Natural killer cell (primary cell): ENCODE data around the gene MACROD2. TPM values are rescaled to one million over a fixed set of nuclear protein-coding genes. Genes with fewer than 3 reads are reported as not detected.

Source experiments
- ATAC-seq, 3 donors: fragments of 150-1000 bp in 2 of 3; fragments of 200-7000 bp in 1 of 3; cut with Tn5 transposase; 1 replicate in 1 of 3; 2 replicates in 2 of 3; pipeline ENCODE4 v1.10.0; 2021; ENCODE audit warnings: mild to moderate bottlenecking in 2 of 3, moderate library complexity in 2 of 3
- DNase-seq, 2 donors: peaks; one replicate each; pipeline versions ENCODE4 v3.0.0 to v3.0.0-alpha.2; 2013 to 2021; ENCODE audit warnings: mixed read lengths in 1 of 2
- H3K27ac ChIP-seq: one replicate; pipeline ENCODE4 v1.5.1; 2013; ENCODE audit warnings: mild to moderate bottlenecking, low read length
- H3K27me3 ChIP-seq: one replicate; pipeline ENCODE4 v1.6.1; 2013; ENCODE audit warnings: low read length; ENCODE audit not compliant: control insufficient read depth, insufficient read depth
- H3K36me3 ChIP-seq: one replicate; pipeline ENCODE4 v1.6.1; 2013; ENCODE audit warnings: low read length; ENCODE audit not compliant: control insufficient read depth, insufficient read depth
- H3K4me1 ChIP-seq: one replicate; pipeline ENCODE4 v1.6.1; 2013; ENCODE audit warnings: low read length; ENCODE audit not compliant: control insufficient read depth, insufficient read depth
- H3K4me3 ChIP-seq: one replicate; pipeline ENCODE4 v1.5.1; 2013; ENCODE audit warnings: low read length
- H3K9me3 ChIP-seq: one replicate; pipeline ENCODE4 v1.6.1; 2013; ENCODE audit warnings: low read length; ENCODE audit not compliant: control insufficient read depth, insufficient read depth
- H3K27ac Mint-ChIP-seq, 2 donors: one replicate each; pipeline ENCODE4 v1.8.0; 2022; ENCODE audit warnings: mild to moderate bottlenecking in 2 of 2, mixed read lengths in 2 of 2, moderate library complexity in 1 of 2
- H3K27me3 Mint-ChIP-seq, 2 donors: one replicate each; pipeline ENCODE4 v1.8.0; 2022; ENCODE audit warnings: low read depth in 2 of 2, mixed read lengths in 2 of 2
- H3K36me3 Mint-ChIP-seq: one replicate; pipeline ENCODE4 v1.8.0; 2022; ENCODE audit warnings: mixed read lengths
- H3K4me1 Mint-ChIP-seq, 2 donors: one replicate each; pipeline ENCODE4 v1.8.0; 2022; ENCODE audit warnings: mixed read lengths in 2 of 2
- H3K4me3 Mint-ChIP-seq: one replicate; pipeline ENCODE4 v1.8.0; 2022; ENCODE audit warnings: mild to moderate bottlenecking, moderate library complexity, mixed read lengths
- H3K9me3 Mint-ChIP-seq, 2 donors: one replicate each; pipeline ENCODE4 v1.8.0; 2022; ENCODE audit warnings: mixed read lengths in 2 of 2
- CTCF ChIP-seq: fragments of 200-600 bp; IDR thresholded peaks from one replicate; pipeline ENCODE4 v1.8.0; 2022; ENCODE audit warnings: antibody characterized with exemption
- WGBS: methylation state at CpG from one replicate; pipeline ENCODE4 v1.1.7; 2013; ENCODE audit warnings: missing lambda C conversion rate; ENCODE audit not compliant: insufficient coverage; 5-methylcytosine and 5-hydroxymethylcytosine counted together
- intact Hi-C: fragments of 100-400 bp; cut with micrococcal nuclease; formaldehyde crosslinking; loops from one replicate; pipeline ENCODE4 v1.14.2; 2022
- total RNA-seq, 4 donors: library from RNA; stranded (reverse); fragments of 120-200 nt in 1 of 4; gene quantifications; one replicate each; pipeline versions ENCODE4 v1.2.3 to v1.2.4, GENCODE V29; 2013 to 2022

MACROD2 gene
- total RNA-seq, 3 donors from 2014 or later (not counting 1 experiment from before 2014, with no cell fraction given): 0.19 to 0.88 TPM; not detected in 1

- H3K27me3 ChIP-seq: no peaks in the 10 kb centered on the region
- WGBS: 88% methylated on average over 6 of the region's 6 CpGs
- Mint-ChIP-seq H3K27ac (no peak overlapping the region), H3K9me3 (peaks cover 5 to 8% of the 10 kb centered on the region in 2 donors), H3K27me3 (no peaks in the 10 kb centered on the region), H3K4me3 (no peak overlapping the region), H3K4me1 (no peaks in the 10 kb centered on the region), H3K36me3 (no peaks in the 10 kb centered on the region)
- TF ChIP-seq CTCF: no peak
- H3K36me3 ChIP-seq: no peaks in the 10 kb centered on the region
- intact Hi-C loops: no loop called here
- H3K27ac ChIP-seq: no peak overlapping the region
- ATAC-seq: no peak
- no peak for DNase-seq
- H3K9me3 ChIP-seq: no peaks in the 10 kb centered on the region
- no peaks in the 10 kb centered on the region for H3K4me1 ChIP-seq
- H3K4me3 ChIP-seq: no peak overlapping the region
Measured at GRCh38 chr20:15220778-15221565, 1225.7 kb downstream of the MACROD2 start.

GRCh38 chr20:15222502-15223330 lies 1227.4 kb downstream of the MACROD2 start:
- Histone ChIP-seq H3K9me3 (no peaks in the 10 kb centered on the region), H3K27me3 (no peaks in the 10 kb centered on the region), H3K27ac (no peak overlapping the region), H3K4me3 (no peak overlapping the region), H3K36me3 (no peaks in the 10 kb centered on the region), H3K4me1 (no peaks in the 10 kb centered on the region)
- H3K9me3 Mint-ChIP-seq: peaks cover 0 to 6% of the 10 kb centered on the region in 2 donors
- intact Hi-C loops: no loop called here
- no peaks in the 10 kb centered on the region for H3K27me3 Mint-ChIP-seq
- DNase-seq (no peak), ATAC-seq (no peak)
- no peak overlapping the region for H3K4me3 Mint-ChIP-seq
- TF ChIP-seq CTCF: no peak
- no peaks in the 10 kb centered on the region for H3K36me3 Mint-ChIP-seq
- no peak overlapping the region for H3K27ac Mint-ChIP-seq
- 86% methylated on average over 5 of the region's 5 CpGs for WGBS
- H3K4me1 Mint-ChIP-seq: no peaks in the 10 kb centered on the region

- no peak for TF ChIP-seq CTCF
- ATAC-seq (no peak), DNase-seq (no peak)
- Histone ChIP-seq H3K36me3 (no peaks in the 10 kb centered on the region), H3K27me3 (no peaks in the 10 kb centered on the region), H3K4me3 (no peak overlapping the region), H3K9me3 (no peaks in the 10 kb centered on the region), H3K4me1 (no peaks in the 10 kb centered on the region), H3K27ac (no peak overlapping the region)
- no peak overlapping the region for H3K27ac Mint-ChIP-seq
- WGBS: 75% methylated on average over 1 of the region's 2 CpGs
- H3K4me1 Mint-ChIP-seq: no peaks in the 10 kb centered on the region
- no peaks in the 10 kb centered on the region for H3K9me3 Mint-ChIP-seq
- no peak overlapping the region for H3K4me3 Mint-ChIP-seq
- no peaks in the 10 kb centered on the region for H3K36me3 Mint-ChIP-seq
- no peaks in the 10 kb centered on the region for H3K27me3 Mint-ChIP-seq
- intact Hi-C loops: no loop called here
Measured at GRCh38 chr20:15224199-15224598, 1228.9 kb downstream of the MACROD2 start.
